Measurements from ENCODE around the gene CPNE7.

The CPNE7 gene

GRCh38 chr16:89575247-89576152 is at the start of gene CPNE7:
CPNE7 (plus strand) TSS chr16:89575758; CDS start chr16:89575898, 140 bp downstream.
- no peak for DNase-seq

GRCh38 chr16:89529097-89529496 is 46.5 kb upstream of the CPNE7 start:
- DNase-seq, result no peak

- no peak for DNase-seq
Measured at GRCh38 chr16:89530401-89531381, 44.9 kb upstream of the CPNE7 start.

DNA sequence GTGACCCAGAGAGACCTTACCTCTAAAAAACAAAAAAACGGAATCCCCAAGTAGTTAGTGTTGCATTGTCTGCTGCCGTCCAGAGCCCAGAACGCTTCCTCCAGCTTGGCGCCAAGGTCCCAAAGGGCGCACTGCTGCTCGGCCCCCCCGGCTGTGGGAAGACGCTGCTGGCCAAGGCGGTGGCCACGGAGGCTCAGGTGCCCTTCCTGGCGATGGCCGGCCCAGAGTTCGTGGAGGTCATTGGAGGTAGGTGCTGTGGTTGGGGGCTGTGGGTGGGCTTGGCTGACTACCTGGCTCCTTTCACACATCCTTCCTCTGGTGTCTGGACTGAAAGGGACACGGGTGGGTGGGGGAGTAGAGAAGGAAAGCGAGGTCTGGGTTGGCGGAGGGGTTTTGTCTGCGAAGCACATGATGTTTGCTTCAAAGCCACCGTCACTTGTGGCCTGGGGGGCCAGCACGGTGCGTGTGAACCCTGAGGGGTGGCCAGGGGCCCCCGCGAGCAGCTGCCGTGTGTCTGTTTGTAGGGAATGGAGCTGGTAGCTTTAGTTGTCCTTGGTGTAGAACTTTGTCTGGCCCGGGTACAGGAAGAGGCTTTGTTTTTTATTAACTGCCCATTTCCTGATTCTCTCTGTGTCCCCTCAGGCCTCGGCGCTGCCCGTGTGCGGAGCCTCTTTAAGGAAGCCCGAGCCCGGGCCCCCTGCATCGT is 43.6 kb upstream of the CPNE7 start:
- no peak for DNase-seq

- DNase-seq, result peak; percentile 92
Measured at GRCh38 chr16:89534252-89534756, 41.3 kb upstream of the CPNE7 start.

GRCh38 chr16:89536371-89536770 is 39.2 kb upstream of the CPNE7 start:
- DNase-seq, result no peak

GRCh38 chr16:89536886-89537548 is 38.5 kb upstream of the CPNE7 start:
- DNase-seq, result no peak

DNA sequence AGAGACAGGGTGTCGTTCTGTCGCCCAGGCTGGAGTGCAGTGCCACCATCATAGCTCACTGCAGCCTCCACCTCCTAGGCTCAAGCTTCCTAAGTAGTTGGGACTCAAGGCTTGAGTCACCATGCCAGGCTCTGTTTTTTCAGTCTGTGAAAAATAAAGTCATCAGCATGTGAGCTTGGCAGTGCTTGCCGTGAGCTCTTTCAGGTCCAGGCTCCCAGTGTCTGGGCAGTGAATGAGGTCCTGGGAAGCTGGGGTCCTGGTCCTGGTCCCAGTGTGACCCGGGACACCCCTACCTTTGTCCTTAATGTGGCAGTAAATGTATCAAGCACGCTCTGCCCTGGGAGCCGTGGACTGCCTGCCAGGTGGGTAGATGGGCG is 38.0 kb upstream of the CPNE7 start:
- DNase-seq, result no peak

DNA sequence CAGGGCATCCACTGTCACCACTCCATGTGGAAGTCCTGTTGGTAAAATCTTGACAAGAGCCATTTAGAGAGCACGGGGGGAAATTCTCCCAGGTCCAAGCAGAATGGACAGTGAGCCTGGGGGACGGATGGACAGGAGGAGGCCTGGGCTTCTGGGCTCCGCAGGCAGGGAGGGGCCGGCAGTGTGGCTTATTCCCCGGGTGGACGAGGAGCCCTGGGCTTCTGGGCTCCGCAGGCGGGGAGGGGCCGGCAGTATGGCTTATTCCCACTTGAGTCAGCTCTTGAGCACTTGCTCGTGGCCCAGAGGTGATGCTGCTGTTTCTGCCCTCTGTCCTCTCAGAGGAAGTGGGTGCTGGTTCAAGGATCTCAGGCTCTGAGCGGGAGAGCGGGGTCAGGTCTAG is 37.3 kb upstream of the CPNE7 start:
- DNase-seq, result no peak

GRCh38 chr16:89540557-89540956 is 35.0 kb upstream of the CPNE7 start:
- DNase-seq, result no peak

- DNase-seq, result no peak
Measured at GRCh38 chr16:89541792-89542191, 33.8 kb upstream of the CPNE7 start.

- DNase-seq, result no peak
Measured at GRCh38 chr16:89544113-89544512, 31.4 kb upstream of the CPNE7 start.

DNA sequence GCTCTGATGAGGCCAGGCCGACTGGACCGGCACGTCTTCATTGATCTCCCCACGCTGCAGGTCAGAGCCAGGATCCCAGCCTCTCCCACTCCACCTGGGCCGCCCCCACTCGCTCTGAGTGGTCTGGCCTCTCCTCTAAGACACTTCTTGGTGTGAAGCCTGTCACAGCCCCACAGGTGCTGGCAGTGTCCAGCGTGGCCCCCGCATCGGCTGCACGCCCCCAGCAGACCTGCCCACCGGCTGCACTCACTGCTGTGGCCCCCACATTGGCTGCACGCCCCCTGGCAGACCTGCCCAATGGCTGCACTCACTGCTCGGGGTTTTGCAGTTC is 30.9 kb upstream of the CPNE7 start:
- no peak for DNase-seq

DNA sequence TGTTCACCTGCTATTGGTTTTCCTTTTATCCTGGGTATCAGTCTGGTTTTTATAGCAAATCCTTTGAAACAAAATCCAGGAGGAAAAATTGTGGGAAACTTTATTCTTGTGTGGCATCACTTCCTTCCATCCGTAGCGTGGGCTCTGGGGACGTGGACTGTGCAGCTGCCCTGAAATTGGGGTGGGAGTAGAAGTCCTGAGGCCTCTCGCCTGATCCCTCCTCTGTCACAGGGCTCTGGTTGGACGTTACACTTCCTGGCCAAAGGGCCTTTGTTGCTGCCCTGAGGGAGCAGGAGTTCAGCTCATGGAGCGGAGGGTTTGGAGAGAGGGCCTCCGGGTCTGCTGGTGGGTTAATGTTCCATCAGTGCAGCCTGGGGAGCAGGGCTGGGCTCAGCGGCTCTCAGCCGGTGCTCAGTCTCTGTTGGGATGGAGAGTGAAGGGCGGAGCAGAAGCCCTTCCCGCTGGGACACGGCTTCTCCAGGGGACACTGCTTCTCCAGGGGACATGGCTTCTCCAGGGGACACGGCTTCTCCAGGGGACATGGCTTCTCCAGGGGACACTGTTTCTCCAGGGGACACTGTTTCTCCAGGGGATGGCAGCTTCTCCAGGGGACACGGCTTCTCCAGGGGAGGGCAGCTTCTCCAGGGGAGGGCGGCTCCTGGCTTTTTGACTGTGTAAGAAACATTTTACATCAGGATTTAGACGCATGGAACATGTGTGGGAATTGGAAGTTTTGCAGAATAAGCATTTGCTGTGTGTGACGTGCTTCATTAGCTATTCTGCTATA is 30.3 kb upstream of the CPNE7 start:
- DNase-seq, result no peak

DNA sequence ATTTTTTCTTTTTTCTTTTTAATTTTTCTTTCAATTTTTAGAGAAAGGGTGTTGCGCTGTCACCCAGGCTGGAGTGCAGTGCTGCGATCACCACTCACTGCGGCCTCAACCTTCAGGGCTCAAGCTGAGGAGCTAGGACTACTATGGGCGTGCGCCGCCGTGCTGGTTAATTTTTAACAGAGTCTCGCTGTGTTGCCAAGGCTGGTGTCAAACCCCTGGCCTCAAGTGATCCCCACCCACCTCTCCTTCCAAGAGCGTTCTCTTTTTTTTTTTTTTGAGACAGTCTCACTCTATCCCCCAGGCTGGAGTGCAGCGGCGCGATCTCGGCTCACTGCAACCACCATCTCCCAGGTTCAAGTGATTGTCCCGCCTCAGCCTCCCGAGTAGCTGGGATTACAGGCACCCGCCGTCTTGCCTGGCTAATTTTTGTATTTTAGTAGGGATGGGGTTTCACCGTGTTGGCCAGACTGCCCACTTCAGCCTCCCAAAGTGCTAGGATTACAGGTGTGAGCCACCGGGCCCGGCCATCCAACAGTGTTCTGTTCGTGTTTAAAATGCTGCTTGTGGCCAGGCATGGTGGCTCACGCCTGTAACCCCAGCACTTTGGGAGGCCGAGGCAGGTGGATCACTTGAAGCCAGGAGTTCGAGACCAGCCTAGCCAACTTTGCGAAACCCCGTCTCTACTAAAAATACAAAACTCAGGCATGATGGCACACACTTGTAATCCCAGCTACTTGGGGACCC is 29.6 kb upstream of the CPNE7 start:
- no peak for DNase-seq

DNA sequence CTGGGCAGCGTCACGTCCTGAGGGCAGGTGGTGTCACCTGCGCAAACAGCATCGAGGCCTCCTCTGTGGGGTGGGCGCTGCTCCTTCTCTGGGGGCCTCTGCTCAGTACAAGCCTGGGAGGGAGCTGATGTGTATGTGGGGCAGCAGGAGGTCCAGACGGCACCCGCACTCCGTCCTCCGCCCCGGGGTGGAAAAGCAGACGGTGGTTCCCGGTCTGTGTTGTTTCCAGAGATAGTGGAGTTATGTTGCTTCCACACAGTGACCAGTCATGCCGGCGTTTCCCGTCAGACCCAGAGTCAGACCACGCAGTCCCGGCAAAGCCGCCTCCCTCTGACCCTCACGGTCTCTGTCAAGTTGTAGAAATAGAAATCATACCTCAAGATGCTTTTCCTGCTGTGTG is 28.8 kb upstream of the CPNE7 start:
- no peak for DNase-seq

DNA sequence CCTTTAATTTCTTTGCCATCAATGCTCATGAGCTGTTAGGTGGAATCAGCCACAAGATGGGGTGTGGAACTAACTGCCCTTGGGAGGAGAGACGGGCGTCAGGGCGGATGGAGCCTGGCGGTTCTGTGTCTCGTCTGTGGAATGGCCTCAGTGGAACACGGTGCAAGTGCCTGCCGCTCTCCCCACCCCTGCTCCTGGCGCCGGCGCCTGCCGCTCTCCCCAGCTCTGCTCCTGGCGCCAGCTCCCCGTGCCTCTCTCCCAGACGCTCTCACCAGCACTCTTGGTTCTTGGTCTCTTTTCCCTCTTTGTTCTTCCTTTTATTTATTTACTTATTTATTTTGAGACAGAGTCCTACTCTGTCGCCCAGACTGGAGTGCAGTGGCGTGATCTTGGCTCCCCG is 28.3 kb upstream of the CPNE7 start:
- no peak for DNase-seq

GRCh38 chr16:89547860-89548259 is 27.7 kb upstream of the CPNE7 start:
- no peak for DNase-seq

- no peak for DNase-seq
Measured at GRCh38 chr16:89548344-89549006, 27.1 kb upstream of the CPNE7 start.

- DNase-seq, result no peak
Measured at GRCh38 chr16:89549007-89549700, 26.4 kb upstream of the CPNE7 start.
